H1 (cell line): ENCODE results near the gene GHRL.

Experiments
- CTCF ChIP-seq, 3 experiments: IDR thresholded peaks; 1 replicate in 2 of 3; 2 replicates in 1 of 3; pipeline versions ENCODE4 v1.5.1 to v1.6.1; 2011; ENCODE audit warnings: low read length in 3 of 3, mild to moderate bottlenecking in 3 of 3, inconsistent platforms in 2 of 3, low read depth in 1 of 3, moderate library complexity in 1 of 3; ENCODE audit not compliant: insufficient read depth in 1 of 3; ENCODE audit errors: control extremely low read depth in 1 of 3
- EZH2 ChIP-seq: fragments of 200-600 bp; sonication (generic); IDR thresholded peaks from 2 replicates; pipeline ENCODE4 v1.7.1; 2012; ENCODE audit warnings: low read depth, mild to moderate bottlenecking, moderate library complexity, low read length, inconsistent platforms; ENCODE audit not compliant: severe bottlenecking
- JUN ChIP-seq: IDR thresholded peaks from 2 replicates; pipeline ENCODE4 v1.6.1; 2011; ENCODE audit warnings: low read depth, mild to moderate bottlenecking, improper control_type of control experiment, low read length
- JUND ChIP-seq: IDR thresholded peaks from 2 replicates; pipeline ENCODE4 v1.6.1; 2011; ENCODE audit warnings: mild to moderate bottlenecking, improper control_type of control experiment, low read length
- PHF8 ChIP-seq: fragments of 200-600 bp; sonication (generic); conservative IDR thresholded peaks from 2 replicates; pipeline ENCODE4 v1.7.1; 2012; ENCODE audit warnings: low read depth, mild to moderate bottlenecking, inconsistent platforms, low read length, moderate library complexity
- POLR2A ChIP-seq, 2 experiments: IDR thresholded peaks; 1 replicate in 1 of 2; 2 replicates in 1 of 2; pipeline ENCODE4 v1.6.1; 2011; ENCODE audit warnings: low read depth in 2 of 2, low read length in 2 of 2, mild to moderate bottlenecking in 2 of 2; ENCODE audit errors: control extremely low read depth in 1 of 2
- POLR2AphosphoS5 ChIP-seq: IDR thresholded peaks from 2 replicates; pipeline ENCODE4 v1.6.1; 2011; ENCODE audit warnings: low read depth, low read length
- POU5F1 ChIP-seq: IDR thresholded peaks from 2 replicates; pipeline ENCODE4 v1.6.1; 2011; ENCODE audit warnings: low read depth, mild to moderate bottlenecking, low read length, moderate library complexity
- RNF2 ChIP-seq: fragments of 200-900, 300-1000 bp; sonication (generic); IDR thresholded peaks from 2 replicates; pipeline ENCODE4 v1.7.1; 2016; ENCODE audit warnings: borderline replicate concordance, low read depth, mild to moderate bottlenecking, antibody characterized with exemption, low read length; ENCODE audit not compliant: poor library complexity, severe bottlenecking; ENCODE audit errors: missing control alignments
- SP2 ChIP-seq: IDR thresholded peaks from 2 replicates; pipeline ENCODE4 v1.6.1; 2012; ENCODE audit warnings: mild to moderate bottlenecking, low read length, inconsistent platforms
- SUZ12 ChIP-seq: fragments of 200-600 bp; sonication (generic); IDR thresholded peaks from 2 replicates; pipeline ENCODE4 v1.6.1; 2012; ENCODE audit warnings: mild to moderate bottlenecking, inconsistent platforms, low read length, moderate library complexity, mixed read lengths
- YY1 ChIP-seq: IDR thresholded peaks from 2 replicates; pipeline ENCODE4 v1.6.1; 2011; ENCODE audit warnings: low read depth, mild to moderate bottlenecking, low read length
- TF ChIP-seq, protein P1 (sequence below): IDR thresholded peaks from 2 replicates; pipeline ENCODE4 v1.6.1; 2011; ENCODE audit warnings: low read length, improper control_type of control experiment
- TF ChIP-seq, protein P2 (sequence below): IDR thresholded peaks from 2 replicates; pipeline ENCODE4 v1.6.1; 2012; ENCODE audit warnings: inconsistent platforms

- TF ChIP-seq, protein P1, sequence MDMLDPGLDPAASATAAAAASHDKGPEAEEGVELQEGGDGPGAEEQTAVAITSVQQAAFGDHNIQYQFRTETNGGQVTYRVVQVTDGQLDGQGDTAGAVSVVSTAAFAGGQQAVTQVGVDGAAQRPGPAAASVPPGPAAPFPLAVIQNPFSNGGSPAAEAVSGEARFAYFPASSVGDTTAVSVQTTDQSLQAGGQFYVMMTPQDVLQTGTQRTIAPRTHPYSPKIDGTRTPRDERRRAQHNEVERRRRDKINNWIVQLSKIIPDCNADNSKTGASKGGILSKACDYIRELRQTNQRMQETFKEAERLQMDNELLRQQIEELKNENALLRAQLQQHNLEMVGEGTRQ = no peak
- TF ChIP-seq CTCF (IDR thresholded peaks at IDR 0.05; ENCODE audit: control extremely low read depth in 1 of 3, insufficient read depth in 1 of 3, low read depth in 1 of 3, low read length in 3 of 3) (no peak), PHF8 (no peak), YY1 (no peak), RNF2 (no peak), POLR2AphosphoS5 (no peak), POLR2A (IDR thresholded peaks at IDR 0.05; ENCODE audit: control extremely low read depth in 1 of 2, low read depth in 2 of 2, low read length in 2 of 2) (no peak), POU5F1 (no peak), EZH2 (no peak), JUN (no peak), SP2 (no peak), SUZ12 (no peak), JUND (no peak)
- TF ChIP-seq, protein P2, sequence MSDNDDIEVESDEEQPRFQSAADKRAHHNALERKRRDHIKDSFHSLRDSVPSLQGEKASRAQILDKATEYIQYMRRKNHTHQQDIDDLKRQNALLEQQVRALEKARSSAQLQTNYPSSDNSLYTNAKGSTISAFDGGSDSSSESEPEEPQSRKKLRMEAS = no peak
Observed at GRCh38 chr3:10338591-10339353, 46.0 kb upstream of the GHRL start.
